Chondrocyte (in vitro differentiated cells): ENCODE measurements around the gene SGSM2. TPM values are rescaled to one million over a fixed set of nuclear protein-coding genes. Genes with fewer than 3 reads are reported as not detected.

ENCODE experiments used
- DNase-seq: peaks from one replicate; pipeline ENCODE4 v3.0.0; 2021; ENCODE audit warnings: mixed read lengths, low spot score
- H3K27ac Mint-ChIP-seq: one replicate; pipeline ENCODE4 v1.8.0; 2021; ENCODE audit warnings: mild to moderate bottlenecking, moderate library complexity, mixed read lengths; ENCODE audit not compliant: unreplicated experiment
- H3K27me3 Mint-ChIP-seq: 2 replicates; pipeline ENCODE4 v1.8.0; 2021; ENCODE audit warnings: low read depth, mixed read lengths
- H3K36me3 Mint-ChIP-seq: 2 replicates; pipeline ENCODE4 v1.8.0; 2021; ENCODE audit warnings: low read depth, mixed read lengths
- H3K4me1 Mint-ChIP-seq: 2 replicates; pipeline ENCODE4 v1.8.0; 2021; ENCODE audit warnings: low read depth, mild to moderate bottlenecking, mixed read lengths
- H3K4me3 Mint-ChIP-seq: one replicate; pipeline ENCODE4 v1.8.0; 2021; ENCODE audit warnings: mild to moderate bottlenecking, moderate library complexity, mixed read lengths; ENCODE audit not compliant: unreplicated experiment
- H3K9me3 Mint-ChIP-seq: 2 replicates; pipeline ENCODE4 v1.8.0; 2021; ENCODE audit warnings: low read depth, mixed read lengths
- CTCF ChIP-seq: fragments of 200-600 bp; sonication (generic); IDR thresholded peaks from 2 replicates; pipeline ENCODE4 v1.5.0; 2021; ENCODE audit warnings: antibody characterized with exemption, mild to moderate bottlenecking, moderate library complexity
- total RNA-seq: library from RNA; stranded (reverse); gene quantifications from 3 replicates; pipeline ENCODE4 v1.2.1, GENCODE V29; 2021

SGSM2 gene
- total RNA-seq, 1 donor from 2014 or later: 43.2 TPM

DNA sequence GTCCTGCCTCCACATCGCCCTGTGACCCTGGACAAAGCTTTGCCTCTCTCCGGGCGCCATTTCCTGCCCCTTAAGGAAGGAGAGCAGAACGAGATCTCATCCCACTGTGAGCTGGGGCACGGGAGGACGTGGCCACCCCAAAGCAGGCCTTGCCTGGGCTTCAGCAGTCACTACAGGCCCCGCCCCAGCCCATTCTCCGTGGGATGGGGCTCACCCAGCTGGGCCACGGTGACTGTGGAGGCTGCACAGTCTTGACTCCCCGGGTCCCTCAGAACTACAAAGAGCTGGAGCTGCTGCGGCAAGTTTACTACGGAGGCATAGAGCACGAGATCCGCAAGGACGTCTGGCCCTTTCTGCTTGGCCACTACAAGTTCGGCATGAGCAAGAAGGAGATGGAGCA, 35.4 kb downstream of the SGSM2 start:
- Mint-ChIP-seq H3K27me3 (no peaks in the 10 kb centered on the region), H3K9me3 (no peaks in the 10 kb centered on the region), H3K4me3 (no peak overlapping the region), H3K4me1 (peaks cover 10% of the 10 kb centered on the region), H3K27ac (no peak overlapping the region), H3K36me3 (peaks cover 5% of the 10 kb centered on the region)
- TF ChIP-seq CTCF: no peak
- no peak for DNase-seq

DNA sequence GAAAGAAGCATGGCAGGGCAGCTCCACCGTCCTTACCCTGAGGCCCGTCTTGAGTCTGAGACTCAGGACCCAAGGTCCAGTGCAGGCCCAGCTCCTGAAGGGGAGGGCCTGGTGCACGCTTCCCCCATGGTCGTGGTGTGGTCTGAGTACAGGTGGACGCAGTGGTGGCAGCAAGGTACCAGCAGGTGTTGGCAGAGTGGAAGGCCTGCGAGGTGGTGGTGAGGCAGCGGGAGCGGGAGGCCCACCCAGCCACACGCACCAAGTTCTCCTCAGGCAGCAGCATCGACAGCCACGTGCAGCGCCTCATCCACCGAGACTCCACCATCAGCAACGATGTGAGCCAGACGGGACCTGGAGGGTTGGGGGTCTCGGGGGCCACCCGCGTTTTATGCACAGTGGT, 35.9 kb downstream of the SGSM2 start:
- no peaks in the 10 kb centered on the region for H3K9me3 Mint-ChIP-seq
- H3K36me3 Mint-ChIP-seq: peaks cover 5% of the 10 kb centered on the region
- no peak for TF ChIP-seq CTCF
- no peaks in the 10 kb centered on the region for H3K27me3 Mint-ChIP-seq
- H3K4me3 Mint-ChIP-seq: no peak overlapping the region
- H3K4me1 Mint-ChIP-seq: peaks cover 10% of the 10 kb centered on the region
- no peak overlapping the region for H3K27ac Mint-ChIP-seq
- no peak for DNase-seq

DNA sequence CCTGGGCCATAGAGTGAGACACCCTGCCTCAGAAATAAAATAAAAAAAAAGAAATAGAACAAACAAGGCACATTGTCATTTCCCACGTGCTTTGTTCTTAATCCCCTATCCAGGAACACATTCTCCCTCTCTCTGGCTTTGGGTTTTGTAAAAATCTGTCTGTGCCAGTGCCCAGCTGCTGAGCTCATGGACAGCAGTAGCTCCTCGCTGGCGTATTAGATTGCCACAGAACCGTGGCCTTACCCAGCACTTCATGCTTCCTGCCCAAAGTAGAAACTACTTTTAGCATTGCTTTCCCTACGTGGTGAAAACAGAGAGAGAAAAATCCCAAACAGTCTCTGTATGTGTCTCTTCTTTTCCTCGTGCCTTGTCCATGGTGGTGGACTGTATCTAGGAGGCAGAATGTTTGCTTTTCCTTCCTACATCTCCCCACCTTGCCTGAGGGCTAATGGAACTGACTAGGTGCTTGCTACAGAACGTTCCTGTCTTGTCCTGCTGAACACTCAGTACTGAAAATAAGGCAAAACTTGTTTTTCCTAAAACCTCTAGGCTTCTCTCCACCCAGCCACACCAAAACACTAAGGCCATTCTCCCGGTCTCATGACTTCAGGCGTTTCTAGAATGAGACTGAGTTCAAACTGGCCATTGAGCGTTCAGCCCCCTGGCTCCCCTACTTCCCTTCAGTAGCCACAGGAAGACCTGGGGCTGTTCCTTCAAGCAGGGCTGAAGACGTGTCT, 37.4 kb downstream of the SGSM2 start:
- H3K4me1 Mint-ChIP-seq: peaks cover 9% of the 10 kb centered on the region
- H3K4me3 Mint-ChIP-seq: no peak overlapping the region
- H3K27ac Mint-ChIP-seq: no peak overlapping the region
- no peaks in the 10 kb centered on the region for H3K9me3 Mint-ChIP-seq
- no peak for TF ChIP-seq CTCF
- DNase-seq: no peak
- peaks cover 7% of the 10 kb centered on the region for H3K36me3 Mint-ChIP-seq
- H3K27me3 Mint-ChIP-seq: no peaks in the 10 kb centered on the region

DNA sequence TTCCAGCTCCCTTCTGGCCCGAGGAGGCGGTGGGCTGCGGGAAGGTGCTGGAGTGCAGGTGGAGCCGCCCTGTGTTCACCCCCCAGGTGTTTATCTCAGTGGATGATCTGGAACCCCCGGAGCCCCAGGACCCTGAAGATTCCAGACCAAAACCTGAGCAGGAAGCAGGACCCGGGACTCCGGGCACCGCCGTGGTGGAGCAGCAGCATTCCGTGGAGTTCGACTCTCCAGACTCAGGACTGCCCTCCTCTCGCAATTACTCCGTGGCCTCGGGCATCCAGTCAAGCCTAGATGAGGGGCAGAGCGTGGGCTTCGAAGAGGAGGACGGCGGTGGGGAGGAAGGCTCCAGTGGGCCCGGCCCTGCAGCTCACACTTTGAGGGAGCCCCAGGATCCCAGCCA, 38.1 kb downstream of the SGSM2 start:
- TF ChIP-seq CTCF: no peak
- H3K9me3 Mint-ChIP-seq: no peaks in the 10 kb centered on the region
- DNase-seq: no peak
- peaks cover 7% of the 10 kb centered on the region for H3K36me3 Mint-ChIP-seq
- no peak overlapping the region for H3K27ac Mint-ChIP-seq
- peaks cover 8% of the 10 kb centered on the region for H3K4me1 Mint-ChIP-seq
- H3K4me3 Mint-ChIP-seq: no peak overlapping the region
- no peaks in the 10 kb centered on the region for H3K27me3 Mint-ChIP-seq

DNA sequence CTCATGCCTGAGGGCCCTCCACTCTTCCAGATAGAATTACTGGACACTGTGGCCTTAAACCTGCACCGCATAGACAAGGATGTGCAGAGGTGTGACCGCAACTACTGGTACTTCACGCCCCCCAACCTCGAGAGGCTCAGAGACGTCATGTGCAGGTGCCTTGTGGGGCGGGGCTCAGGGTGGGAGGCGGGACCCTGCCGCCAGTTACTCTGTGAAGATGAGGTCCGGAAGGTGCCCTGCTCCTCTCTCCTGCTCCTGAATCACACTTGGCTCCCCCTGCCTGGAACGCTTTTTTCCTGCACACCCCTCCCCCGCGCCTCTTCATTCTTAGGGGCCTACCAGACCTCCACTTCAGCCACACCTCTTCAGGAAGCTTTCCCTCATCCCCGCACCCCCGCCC, 38.8 kb downstream of the SGSM2 start:
- H3K36me3 Mint-ChIP-seq: peaks cover 7% of the 10 kb centered on the region
- H3K4me3 Mint-ChIP-seq: no peak overlapping the region
- no peaks in the 10 kb centered on the region for H3K27me3 Mint-ChIP-seq
- no peaks in the 10 kb centered on the region for H3K9me3 Mint-ChIP-seq
- H3K27ac Mint-ChIP-seq: no peak overlapping the region
- no peak for TF ChIP-seq CTCF
- DNase-seq: no peak
- peaks cover 11% of the 10 kb centered on the region for H3K4me1 Mint-ChIP-seq
